Stimulated activated CD8-positive, alpha-beta memory T cell treated with anti-CD3 and anti-CD28 coated beads, Interleukin-4, amount 100 ng/mL, for 24 hours (primary cell): Measurements from ENCODE around the gene DDX27.
"Not testable (repeated sequence)": the region's sequence is repeated elsewhere in the genome, so short reads cannot be mapped to it uniquely, and the experiment has no call there.

Source experiments
- DNase-seq: peaks from one replicate; pipeline ENCODE4 v3.0.0-alpha.2; 2020; ENCODE audit warnings: low read depth

DDX27 gene

GRCh38 chr20:49207076-49207475, 12.1 kb upstream of the DDX27 start:
- no peak for DNase-seq

- DNase-seq: no peak
Measured at GRCh38 chr20:49210101-49210756, 9.0 kb upstream of the DDX27 start.

- DNase-seq: no peak
Measured at GRCh38 chr20:49210757-49211110, 8.5 kb upstream of the DDX27 start.

GRCh38 chr20:49214571-49214970, 4.6 kb upstream of the DDX27 start:
- no peak for DNase-seq

- DNase-seq: no peak
Measured at GRCh38 chr20:49215232-49215631, 4.0 kb upstream of the DDX27 start.

GRCh38 chr20:49216991-49217578, 2.1 kb upstream of the DDX27 start:
- DNase-seq: peak; percentile 89

- not testable (repeated sequence) for DNase-seq
Measured at GRCh38 chr20:49218739-49219090, 501 bp upstream of the DDX27 start.

- no peak for DNase-seq
Measured at GRCh38 chr20:49219924-49220831, 962 bp downstream of the DDX27 start.

GRCh38 chr20:49225896-49226295, 6.7 kb downstream of the DDX27 start:
- no peak for DNase-seq

- DNase-seq: no peak
Measured at GRCh38 chr20:49228676-49229075, 9.5 kb downstream of the DDX27 start.

- DNase-seq: no peak
Measured at GRCh38 chr20:49229381-49229780, 10.2 kb downstream of the DDX27 start.

GRCh38 chr20:49230021-49230420, 10.8 kb downstream of the DDX27 start:
- no peak for DNase-seq

GRCh38 chr20:49230561-49231133, 11.4 kb downstream of the DDX27 start:
- DNase-seq: no peak

GRCh38 chr20:49231471-49231870, 12.3 kb downstream of the DDX27 start:
- no peak for DNase-seq

GRCh38 chr20:49233226-49233625, 14.0 kb downstream of the DDX27 start:
- no peak for DNase-seq

- DNase-seq: no peak
Measured at GRCh38 chr20:49234831-49235230, 15.6 kb downstream of the DDX27 start.

- no peak for DNase-seq
Measured at GRCh38 chr20:49236301-49236700, 17.1 kb downstream of the DDX27 start.

- no peak for DNase-seq
Measured at GRCh38 chr20:49237531-49237930, 18.3 kb downstream of the DDX27 start.

GRCh38 chr20:49245921-49246740, 26.9 kb downstream of the DDX27 start:
- DNase-seq: no peak

GRCh38 chr20:49247169-49247723, 28.0 kb downstream of the DDX27 start:
- DNase-seq: no peak

GRCh38 chr20:49247792-49248191, 28.6 kb downstream of the DDX27 start:
- no peak for DNase-seq

GRCh38 chr20:49248301-49248700, 29.1 kb downstream of the DDX27 start:
- DNase-seq: no peak
